Epidermal melanocyte (primary cell): Measurements from ENCODE around the gene TANK.
A peak's percentile ranks its signal among the peaks of the same experiment; 100 is the strongest.
"Not testable (repeated sequence)": the region's sequence is repeated elsewhere in the genome, so short reads cannot be mapped to it uniquely, and the experiment has no call there.

Experiments used
- DNase-seq: peaks from one replicate; pipeline ENCODE4 v3.0.0; 2011; ENCODE audit warnings: low spot score; ENCODE audit not compliant: insufficient read length

The TANK gene, protein sequence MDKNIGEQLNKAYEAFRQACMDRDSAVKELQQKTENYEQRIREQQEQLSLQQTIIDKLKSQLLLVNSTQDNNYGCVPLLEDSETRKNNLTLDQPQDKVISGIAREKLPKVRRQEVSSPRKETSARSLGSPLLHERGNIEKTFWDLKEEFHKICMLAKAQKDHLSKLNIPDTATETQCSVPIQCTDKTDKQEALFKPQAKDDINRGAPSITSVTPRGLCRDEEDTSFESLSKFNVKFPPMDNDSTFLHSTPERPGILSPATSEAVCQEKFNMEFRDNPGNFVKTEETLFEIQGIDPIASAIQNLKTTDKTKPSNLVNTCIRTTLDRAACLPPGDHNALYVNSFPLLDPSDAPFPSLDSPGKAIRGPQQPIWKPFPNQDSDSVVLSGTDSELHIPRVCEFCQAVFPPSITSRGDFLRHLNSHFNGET

DNA sequence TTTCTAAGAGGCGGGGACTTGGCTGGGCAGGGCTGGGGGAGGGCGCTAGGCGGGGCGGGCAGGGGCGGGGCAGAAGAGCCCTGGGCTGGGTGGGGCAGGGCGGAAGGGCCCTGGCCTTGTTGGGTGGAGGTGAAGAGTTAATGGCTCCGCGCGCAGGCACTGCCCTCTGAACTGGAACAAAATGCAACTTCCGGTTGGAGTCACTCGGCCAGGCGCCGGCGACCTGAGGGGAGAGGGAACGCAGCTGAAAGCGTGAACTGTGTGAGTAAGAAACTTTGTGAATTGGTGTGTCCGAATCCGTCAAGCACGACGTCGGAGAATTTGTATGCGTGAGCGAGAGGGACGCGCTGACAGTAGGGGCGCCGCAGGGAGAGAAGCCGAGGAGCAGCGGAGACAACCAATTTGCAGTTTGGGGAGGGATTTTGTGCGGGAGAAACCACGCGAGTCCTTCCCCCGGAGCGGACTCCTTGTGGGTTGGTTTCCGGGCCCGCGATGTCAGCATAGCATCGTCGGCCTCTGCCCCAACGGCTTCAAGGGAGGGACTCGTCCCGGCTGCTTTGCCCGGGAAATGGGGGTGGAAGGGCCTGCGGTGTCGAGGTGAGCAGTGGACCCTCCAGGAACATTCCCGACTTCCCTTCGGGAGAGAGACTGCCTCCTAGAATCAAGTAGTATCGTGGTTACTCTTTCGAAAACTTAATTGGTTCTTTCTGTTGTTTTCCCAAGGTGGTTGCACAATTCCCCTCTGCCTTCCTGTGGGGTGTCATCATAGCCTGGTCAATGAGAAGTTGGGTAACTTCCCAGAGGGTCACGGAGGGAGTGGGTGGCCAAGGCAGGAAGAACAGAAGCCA, at the start of gene TANK:
Gene TANK, plus strand, starts transcription at position 203 of the 848 bp plus-strand sequence. CDS start 19,235 bp downstream, outside the sequence.
- DNase-seq = peak; percentile 71

DNA sequence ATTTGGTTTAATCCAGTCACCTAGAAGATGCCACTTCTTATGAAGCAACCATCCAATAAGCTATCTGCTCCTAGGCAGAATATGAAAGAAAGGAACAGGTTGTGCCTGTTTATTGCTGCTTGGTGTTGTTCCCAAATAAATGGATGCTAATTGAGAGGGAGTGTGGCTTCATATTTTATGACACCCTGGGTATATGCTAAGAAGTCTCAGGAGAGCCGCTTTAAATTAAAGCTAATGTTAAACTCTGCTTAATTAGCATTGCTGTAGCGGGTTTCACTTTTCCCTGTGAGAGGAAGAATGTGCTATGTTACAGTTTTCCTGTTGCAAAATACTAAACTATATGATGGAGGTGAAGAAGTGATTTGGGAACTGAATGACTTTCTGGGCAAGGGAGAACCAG, 48.7 kb upstream of the TANK start:
- DNase-seq = no peak

DNA sequence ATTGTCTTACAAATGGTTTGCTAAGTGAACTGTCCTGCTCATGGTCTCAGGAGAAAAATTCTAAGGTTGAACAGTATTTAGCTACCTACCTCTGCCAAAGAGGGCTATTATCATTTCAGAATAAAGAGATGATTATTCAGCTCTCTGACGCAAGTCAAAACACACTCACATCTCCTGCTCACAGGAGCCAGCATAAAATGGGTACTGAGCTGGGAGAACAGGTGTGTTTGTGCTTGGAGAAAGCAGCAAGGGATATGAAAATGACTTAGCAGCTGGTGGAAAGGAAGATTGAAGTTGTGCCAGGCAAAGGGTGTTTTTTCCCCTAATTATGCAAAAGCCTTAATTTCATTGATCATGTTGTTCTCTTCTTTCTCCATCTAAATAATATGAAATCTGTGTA, 47.3 kb upstream of the TANK start:
- no peak for DNase-seq

DNA sequence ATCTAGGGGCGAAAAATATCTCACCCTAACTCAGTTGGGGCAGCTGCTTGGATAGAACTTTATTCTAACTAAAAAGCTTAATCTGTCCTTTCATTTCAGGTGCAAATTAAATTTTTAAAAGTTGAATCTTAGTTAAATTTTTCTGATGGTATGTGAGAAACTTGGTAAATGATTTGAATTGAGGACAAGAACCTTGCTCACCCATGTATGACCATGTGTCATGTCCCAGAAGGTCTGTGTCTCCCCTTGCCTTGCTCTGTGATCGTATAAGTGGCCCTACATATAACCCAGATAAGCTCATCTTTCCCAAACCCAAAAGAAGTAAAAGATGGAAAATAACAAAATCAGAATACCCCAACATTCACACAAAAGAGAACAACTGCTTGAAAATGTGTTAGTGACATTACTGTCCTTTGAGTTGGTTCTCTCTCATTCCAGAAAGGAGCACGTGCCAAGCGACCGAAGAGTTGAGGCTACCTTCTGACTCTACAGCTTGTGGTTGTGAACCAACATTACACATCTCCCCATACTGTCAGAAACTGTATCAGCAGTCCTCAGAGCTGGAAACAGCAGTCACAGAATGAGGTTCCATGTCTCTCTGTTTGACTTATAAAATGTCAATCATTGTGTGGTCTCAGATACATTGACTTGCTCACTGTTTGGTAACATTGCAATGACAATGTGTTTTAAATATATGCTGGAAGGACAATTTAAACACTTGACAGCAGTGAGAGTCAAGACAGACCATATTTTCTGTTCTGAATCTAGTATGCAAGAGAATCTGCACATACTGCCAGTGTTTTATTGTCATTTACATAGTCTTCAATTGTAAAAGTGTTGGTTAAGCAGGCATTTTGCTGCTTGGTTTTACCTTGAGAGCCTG, 46.3 kb upstream of the TANK start:
- DNase-seq = no peak

DNA sequence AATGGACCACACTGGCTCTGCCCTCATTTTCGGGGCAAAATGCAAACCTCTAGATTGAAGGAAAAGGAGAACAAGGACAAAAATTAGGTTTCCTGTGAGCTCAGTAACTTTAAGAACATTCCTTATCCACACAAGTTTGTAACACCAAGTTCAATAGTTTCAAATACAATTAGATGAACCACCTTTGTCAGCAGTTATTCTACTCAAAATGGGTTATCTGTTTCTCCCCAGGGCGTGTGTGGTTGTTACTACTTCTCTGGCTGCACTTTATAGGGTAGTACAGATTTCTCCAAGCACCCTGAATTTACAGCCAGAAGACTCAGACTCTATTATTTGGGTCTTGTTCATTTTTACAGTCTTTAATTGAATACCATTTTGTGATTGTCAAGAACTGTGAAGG, 45.0 kb upstream of the TANK start:
- no peak for DNase-seq

DNA sequence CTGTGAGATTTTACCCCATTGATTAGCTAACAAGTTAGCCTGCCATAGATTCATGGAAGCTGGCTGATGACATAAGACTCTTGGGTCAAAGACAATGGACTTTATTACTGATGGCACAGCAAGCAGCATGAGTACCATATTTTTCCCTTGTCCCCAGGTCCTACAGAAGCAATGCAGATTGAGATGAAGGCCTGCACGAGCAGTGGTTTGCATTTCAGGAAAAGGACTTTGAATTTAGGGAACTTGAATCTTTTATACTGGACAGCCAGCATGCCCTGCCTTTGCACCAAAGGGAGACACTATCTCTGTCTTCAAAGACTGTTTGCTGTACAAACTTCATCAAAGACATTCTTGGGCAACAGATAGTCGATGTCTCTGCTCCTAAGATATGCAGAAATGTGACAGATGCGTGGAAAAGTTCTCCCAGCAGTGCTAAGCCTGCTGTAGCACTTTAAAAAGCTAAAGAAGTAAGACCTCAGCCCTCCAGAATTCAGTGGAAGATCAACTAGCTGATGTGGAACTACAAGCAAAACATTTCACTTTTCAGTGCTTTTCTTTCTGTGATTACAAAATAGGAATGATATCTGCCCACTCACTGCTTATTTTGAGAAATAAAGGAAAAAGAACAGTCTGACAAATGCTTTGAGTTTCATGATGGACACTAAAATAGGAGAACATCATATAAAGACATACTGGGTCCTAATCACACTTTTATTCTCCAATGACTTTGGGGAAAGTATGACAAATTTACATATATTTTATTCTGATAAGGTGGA, 44.4 kb upstream of the TANK start:
- DNase-seq = no peak

DNA sequence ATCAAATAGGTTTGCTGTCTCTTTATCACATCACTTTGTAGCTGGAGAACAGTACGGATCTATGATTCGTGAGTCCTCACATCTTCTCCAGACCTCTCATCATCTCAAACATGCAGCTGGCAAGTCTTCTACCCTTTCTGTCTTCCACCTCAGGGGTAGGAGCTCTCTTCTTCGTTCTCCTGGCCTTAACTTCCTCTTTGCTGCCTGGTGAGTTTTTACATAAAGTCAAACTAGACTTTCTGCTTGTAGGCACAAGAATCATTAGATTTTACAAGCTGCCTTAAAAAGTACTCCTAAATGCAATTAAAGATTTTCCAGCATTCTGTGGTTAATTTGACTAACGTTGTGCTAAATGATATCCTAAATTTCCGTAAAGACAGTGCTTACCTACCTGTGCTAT, 43.7 kb upstream of the TANK start:
- no peak for DNase-seq

DNA sequence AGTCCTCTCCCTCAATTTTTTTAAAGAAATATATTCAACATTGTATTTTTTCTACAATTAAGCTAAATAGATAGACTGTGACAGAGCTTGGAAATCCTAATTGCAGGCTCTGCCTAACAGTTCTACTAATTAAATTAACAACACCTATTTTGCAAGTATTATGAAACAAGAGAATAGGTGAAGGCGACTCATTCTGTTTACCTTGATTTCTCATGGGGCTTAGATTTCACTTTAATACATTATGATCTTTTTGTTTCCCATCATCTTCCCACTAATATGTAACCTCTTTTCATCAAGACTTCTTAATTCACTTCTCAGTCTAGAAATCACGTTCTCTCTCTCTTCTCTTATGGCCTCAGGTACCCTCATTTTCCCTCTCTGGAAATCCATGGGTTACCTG, 42.7 kb upstream of the TANK start:
- no peak for DNase-seq

DNA sequence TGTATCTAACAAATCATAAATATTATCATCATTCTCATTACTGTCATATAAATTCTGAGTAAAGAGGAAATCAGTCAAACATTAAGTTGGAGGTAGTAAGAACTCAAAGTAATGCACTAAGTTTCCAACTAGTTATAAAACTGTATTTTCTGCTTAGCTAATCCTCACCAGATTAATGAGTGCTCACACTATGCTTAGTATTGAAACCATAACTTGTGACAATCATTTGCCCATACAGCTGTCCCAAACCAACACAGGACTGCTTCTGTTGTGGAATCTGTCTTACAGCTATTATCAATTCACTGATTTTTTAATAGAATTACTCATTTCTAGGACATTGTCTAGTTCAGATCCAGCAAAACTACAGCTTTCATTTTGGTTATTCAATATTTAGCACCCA, 41.5 kb upstream of the TANK start:
- no peak for DNase-seq

DNA sequence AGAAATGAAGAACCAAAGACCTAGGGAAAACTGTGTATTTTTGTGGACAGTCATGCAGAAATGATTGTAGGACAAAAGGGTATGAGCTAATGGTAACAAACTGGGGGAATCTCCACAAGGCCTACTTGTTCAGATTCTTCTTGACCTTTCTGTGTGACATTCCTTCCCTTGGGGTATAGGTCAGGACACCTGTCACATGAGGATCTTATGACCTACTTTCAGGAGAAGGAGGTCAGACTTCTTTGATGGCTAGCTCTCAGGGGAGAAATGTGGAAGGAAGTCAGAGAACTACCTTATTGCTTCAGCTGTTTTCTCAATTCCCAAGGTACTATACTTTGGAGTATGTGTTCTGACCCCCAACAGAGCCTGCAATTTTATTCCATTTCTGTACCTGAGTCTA, 40.7 kb upstream of the TANK start:
- no peak for DNase-seq

DNA sequence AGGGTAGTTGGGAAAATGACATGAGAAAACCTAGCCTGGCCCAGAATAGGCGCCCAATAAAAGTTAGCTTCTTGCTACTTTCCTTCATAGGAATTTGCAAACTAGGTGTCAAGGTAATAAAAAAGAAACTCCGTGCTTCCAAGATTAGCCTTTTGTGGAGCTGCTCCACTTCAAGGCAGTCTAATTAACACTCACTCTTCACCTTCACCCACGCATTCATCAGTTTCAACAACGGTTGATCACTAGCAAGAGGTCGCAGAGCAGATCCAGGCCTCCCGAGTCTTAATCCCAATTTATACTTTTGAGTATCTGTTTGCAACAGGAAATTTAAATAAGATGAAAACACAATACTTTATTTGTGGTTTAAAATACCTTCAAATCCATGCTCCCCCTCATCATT, 39.5 kb upstream of the TANK start:
- no peak for DNase-seq

DNA sequence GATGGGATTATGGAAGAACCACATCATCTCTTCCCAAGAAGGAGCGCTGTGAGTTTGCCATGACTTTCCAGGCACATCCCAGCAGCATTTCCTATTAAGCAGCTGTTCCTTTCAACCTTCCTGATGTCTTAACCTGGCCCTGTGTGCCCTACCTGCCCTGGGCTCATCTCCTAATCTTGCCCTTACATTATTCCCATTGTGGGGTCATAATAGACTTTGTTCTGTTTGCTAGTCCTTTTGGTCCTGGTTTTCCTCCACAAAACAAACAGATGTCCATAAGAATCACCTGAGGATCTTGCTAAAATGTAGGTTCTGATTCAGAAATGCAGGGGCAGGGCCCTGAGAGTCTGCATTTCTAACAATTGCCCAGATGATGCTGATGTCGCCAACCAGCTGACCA, 38.6 kb upstream of the TANK start:
- DNase-seq = no peak

DNA sequence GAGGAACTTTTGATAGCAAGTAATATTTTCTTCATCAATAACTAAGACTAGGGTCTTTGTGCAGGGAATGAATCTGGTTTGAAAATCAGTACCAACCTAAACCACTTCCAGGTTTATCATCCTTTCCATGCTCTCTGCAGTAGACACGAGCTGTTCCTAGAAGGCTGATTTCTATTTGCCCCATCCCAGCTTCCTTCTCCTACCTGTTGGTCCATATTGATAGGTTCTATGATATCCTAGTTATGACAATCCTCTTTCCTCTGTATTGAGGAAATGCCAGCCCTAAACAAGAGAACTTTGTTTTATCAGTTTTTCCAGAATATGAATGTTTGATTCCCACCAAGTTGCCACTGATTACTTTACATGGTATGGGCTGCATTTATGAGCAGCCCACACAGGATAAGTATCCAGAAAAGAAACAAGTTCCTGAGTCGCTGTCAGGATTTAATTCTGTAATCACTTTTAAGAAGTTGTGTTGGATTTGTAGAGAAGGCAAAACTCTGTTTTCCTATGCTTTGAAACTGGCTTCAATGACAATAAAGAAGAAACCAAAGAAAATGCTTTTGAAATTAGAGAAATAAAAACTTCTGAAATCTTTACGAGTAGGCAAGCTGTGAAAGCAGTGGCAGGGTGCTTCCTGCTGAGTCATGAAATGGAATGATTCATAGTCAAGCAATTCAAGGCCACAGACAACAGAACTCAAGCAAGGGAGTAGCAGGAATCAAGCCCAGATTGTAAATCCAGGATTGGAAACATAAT, 37.3 kb upstream of the TANK start:
- DNase-seq = peak; percentile 72

DNA sequence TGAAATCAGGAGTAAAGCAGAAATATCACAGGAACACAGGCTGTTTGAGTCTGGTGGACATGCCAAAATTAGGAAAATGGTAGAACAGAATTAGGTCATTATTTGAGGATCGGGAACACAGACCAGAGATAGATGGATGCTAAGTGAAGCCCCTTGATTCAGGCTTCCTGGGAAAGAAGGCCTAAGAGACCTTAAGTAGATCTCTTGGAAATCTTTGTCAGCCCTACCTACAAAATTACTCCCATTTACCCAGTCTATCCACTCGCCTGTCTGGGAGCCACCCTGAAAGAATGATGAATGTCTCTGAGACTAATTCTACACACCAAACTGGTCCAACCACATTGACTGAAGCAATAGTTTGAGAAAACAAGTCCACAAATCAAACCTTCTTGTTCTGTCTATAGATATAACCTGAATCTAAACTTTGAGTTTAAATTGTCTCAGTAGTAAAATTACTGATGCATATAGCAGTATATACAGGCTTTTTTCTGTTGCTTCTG, 36.6 kb upstream of the TANK start:
- no peak for DNase-seq

DNA sequence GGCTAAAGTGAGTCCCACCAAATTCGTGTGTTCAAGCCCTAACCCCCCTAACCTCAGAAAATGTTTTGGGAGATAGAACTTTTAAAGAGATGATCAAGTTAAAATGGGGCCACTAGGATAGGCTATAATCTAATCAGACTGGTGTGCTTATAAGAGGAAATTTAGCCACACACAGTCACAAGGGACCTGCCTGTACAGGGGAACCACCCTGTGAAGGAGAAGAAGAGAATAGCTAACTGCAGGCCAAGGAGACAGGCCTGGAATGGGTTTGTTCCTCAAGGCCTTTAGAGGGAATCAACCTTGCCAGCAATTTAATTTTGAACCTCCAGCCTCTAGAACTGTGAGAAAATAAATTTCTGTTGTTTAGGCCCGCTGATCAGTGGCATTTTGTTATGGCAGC, 36.0 kb upstream of the TANK start:
- DNase-seq = no peak

DNA sequence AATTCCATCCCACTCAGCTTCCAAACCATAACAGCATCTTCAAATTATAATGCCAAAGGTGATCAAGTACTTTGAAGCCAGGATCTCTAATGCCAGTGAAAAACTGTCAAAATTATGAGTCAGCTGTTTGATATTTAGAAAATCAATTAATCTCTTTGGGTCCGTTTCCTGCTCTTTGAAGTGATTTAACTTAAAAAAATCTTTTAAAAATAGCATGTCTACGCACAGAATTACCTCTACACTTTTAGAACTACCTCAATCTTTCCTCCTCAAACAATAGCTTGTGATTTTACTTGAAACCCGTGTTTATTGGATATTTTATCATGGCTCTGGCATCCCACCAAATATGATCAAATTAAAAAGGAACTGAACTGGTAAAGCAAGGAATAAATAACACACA, 31.3 kb upstream of the TANK start:
- no peak for DNase-seq

DNA sequence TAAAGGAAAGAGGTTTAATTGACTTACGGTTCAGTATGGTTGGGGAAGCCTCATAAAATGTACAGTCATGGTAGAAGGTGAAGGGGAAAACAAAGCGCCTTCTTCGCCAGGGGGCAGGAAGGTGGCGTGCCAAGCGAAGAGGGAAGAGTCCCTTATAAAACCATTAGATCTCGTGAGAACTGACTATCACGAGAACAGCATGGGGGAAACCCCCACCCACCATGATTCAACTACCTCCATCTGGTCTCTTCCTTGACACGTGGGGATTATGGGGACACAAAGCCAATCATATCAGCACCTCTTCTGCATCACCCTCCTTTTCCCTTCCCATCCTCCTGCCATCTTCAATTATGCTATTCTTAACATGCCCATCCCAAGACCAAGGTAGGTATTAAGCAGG, 29.9 kb upstream of the TANK start:
- no peak for DNase-seq

DNA sequence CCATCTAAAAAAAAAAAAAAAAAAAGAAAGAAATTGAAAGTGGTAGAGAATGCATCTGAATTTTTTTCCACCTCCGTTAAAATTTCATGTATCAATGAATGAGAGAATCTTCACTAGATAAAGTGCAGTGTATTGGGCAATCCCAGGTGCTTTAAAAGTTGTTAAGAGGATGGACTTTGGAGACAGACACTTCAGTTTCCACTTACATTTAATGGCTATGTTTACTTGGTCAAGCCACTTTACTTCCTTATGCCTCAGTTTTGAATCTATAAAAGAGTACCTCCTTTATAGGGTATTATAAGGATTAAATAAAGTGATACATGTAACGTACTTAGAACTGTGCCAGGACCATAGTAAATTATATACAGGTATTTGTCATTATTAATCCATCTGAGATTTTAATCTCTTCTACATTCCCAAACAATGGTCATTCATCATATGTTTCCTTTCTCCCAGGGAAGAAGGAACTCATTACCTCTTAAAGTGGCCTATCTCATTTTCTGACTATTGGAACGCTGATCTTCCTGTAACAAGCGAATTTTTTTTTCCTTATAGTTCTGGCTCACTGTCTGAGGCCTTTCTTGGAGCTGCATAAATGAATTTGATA, 29.1 kb upstream of the TANK start:
- no peak for DNase-seq

DNA sequence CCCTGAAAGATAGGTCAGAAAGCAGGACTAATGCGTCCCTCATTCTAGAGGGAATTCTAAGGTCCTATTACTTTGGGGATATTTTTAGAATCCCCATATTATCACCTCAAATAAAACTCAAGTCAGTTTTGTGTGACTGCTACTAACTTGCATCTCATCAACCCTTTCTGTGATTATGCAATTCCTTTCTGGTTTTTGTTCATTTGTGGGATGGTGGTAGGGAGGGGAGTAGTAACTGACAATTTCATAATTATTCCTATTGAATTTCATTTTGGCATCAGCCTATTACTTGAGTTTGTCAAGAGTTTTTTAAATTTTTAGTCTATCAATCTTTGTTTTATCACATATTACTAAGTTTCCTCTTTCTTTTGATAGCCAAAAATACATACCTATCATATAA, 28.4 kb upstream of the TANK start:
- no peak for DNase-seq

DNA sequence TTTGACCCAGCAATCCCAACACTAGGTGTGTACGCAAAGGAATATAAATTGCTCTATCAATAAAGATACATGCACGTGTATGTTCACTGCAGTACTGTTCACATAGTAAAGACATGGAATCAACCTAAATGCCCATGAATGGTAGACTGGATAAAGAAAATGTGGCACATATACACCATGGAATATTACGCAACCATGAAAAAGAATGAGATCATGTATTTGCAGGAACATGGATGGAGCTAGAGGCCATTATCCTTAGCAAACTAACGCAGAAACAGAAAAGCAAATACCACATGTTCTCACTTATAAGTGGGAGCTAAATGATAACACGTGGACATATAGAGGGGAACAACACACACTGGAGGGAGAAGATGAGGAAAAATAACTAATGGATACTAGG, 27.8 kb upstream of the TANK start:
- DNase-seq = not testable (repeated sequence)
